ENCODE measurements around the gene SERGEF.

- TF ChIP-seq SUZ12 (IDR thresholded peaks at IDR 0.05; ENCODE audit: extremely low read depth, insufficient read depth, insufficient read length) (no peak), ZNF274 (IDR thresholded peaks at IDR 0.05; ENCODE audit: low read depth, low read length) (no peak), YY1 (IDR thresholded peaks at IDR 0.05; ENCODE audit: insufficient read depth, insufficient read length) (no peak)
Measured at GRCh38 chr11:17753641-17754040, 259.2 kb downstream of the SERGEF start.

Measured in NT2/D1 (cell line).